PC-3 (cell line): ENCODE results near the gene UFSP1. TPM values are rescaled to one million over a fixed set of nuclear protein-coding genes. Genes with fewer than 3 reads are reported as not detected.

Experiments used
- ATAC-seq: fragments of 200-7000 bp; cut with Tn5 transposase; 2 replicates; pipeline ENCODE4 v1.9.1; 2020; ENCODE audit warnings: mild to moderate bottlenecking, moderate library complexity
- BruUV-seq: library from RNA; stranded (reverse); fragments of 400-500 nt; replicated peaks from 2 replicates; lab custom pipeline; 2021; lab: Mats Ljungman, UMichigan
- CTCF ChIA-PET: fragments of 300-600 bp; sonication (Branson Sonifier 250); formaldehyde crosslinking; loops from one replicate; lab custom pipeline; 2022; ENCODE audit warnings: antibody characterized with exemption; lab: Charles Lee
- POLR2A ChIA-PET: fragments of 300-600 bp; sonication (Branson Sonifier 250); formaldehyde crosslinking; loops from one replicate; lab custom pipeline; 2022; ENCODE audit warnings: antibody characterized with exemption; ENCODE audit not compliant: unreplicated experiment; lab: Charles Lee
- DNase-seq: peaks from one replicate; pipeline ENCODE4 v3.0.0-alpha.2; 2015
- H2AFZ ChIP-seq: fragments of 300-600 bp; sonication (generic); 2 replicates; pipeline ENCODE4 v1.6.0; 2016; ENCODE audit warnings: antibody characterized with exemption, low read length
- H3F3A ChIP-seq: fragments of 300-600 bp; sonication (generic); one replicate; pipeline ENCODE4 v1.6.0; 2017; ENCODE audit warnings: antibody characterized with exemption, low read length, control low read depth, mild to moderate bottlenecking; ENCODE audit not compliant: unreplicated experiment
- H3K27ac ChIP-seq: fragments of 300-600 bp; sonication (generic); 2 replicates; pipeline ENCODE4 v1.5.1; 2016; ENCODE audit warnings: mild to moderate bottlenecking, low read length
- H3K27me3 ChIP-seq: fragments of 300-600 bp; sonication (generic); 2 replicates; pipeline ENCODE4 v1.6.1; 2016; ENCODE audit warnings: low read length, mixed read lengths
- H3K36me3 ChIP-seq: fragments of 300-600 bp; sonication (generic); 2 replicates; pipeline ENCODE4 v1.6.1; 2016; ENCODE audit warnings: low read depth, mixed run types, low read length, mixed read lengths
- H3K4me1 ChIP-seq: fragments of 300-600 bp; sonication (generic); 2 replicates; pipeline ENCODE4 v1.5.1; 2016; ENCODE audit warnings: low read length; ENCODE audit not compliant: insufficient read depth
- H3K4me2 ChIP-seq: fragments of 300-600 bp; sonication (generic); 2 replicates; pipeline ENCODE4 v1.6.0; 2016; ENCODE audit warnings: low read length
- H3K4me3 ChIP-seq: fragments of 300-600 bp; sonication (generic); 2 replicates; pipeline ENCODE4 v1.5.1; 2016; ENCODE audit warnings: mild to moderate bottlenecking, low read length, mixed read lengths
- H3K79me2 ChIP-seq: fragments of 300-600 bp; sonication (generic); 2 replicates; pipeline ENCODE4 v1.6.1; 2017; ENCODE audit warnings: low read length, mixed read lengths
- H3K9ac ChIP-seq: fragments of 300-600 bp; sonication (generic); 2 replicates; pipeline ENCODE4 v1.6.0; 2016; ENCODE audit warnings: mild to moderate bottlenecking, low read length
- H3K9me2 ChIP-seq: fragments of 300-600 bp; sonication (generic); replicated peaks from 2 replicates; pipeline ENCODE4 v1.6.1; 2016; ENCODE audit warnings: mixed run types, low read length, mixed read lengths
- H3K9me3 ChIP-seq: fragments of 300-600 bp; sonication (generic); 2 replicates; pipeline ENCODE4 v1.6.1; 2016; ENCODE audit warnings: low read length, mixed read lengths
- H4K20me1 ChIP-seq: fragments of 300-600 bp; sonication (generic); 2 replicates; pipeline ENCODE4 v1.6.1; 2016; ENCODE audit warnings: low read length, mixed read lengths
- CTCF ChIP-seq: fragments of 300-600 bp; sonication (generic); conservative IDR thresholded peaks from 2 replicates; pipeline ENCODE4 v1.5.1; 2017; ENCODE audit warnings: antibody characterized with exemption, low read depth, mild to moderate bottlenecking, low read length
- EZH2 ChIP-seq: fragments of 300-600 bp; sonication (generic); IDR thresholded peaks from one replicate; pipeline ENCODE4 v1.6.1; 2017; ENCODE audit warnings: antibody characterized with exemption, mild to moderate bottlenecking, low read length; ENCODE audit not compliant: unreplicated experiment
- EZH2phosphoT487 ChIP-seq: fragments of 300-600 bp; sonication (generic); IDR thresholded peaks from 2 replicates; pipeline ENCODE4 v1.6.1; 2018; ENCODE audit warnings: mild to moderate bottlenecking, antibody characterized with exemption, low read length, borderline replicate concordance
- intact Hi-C: fragments of 100-400 bp; cut with micrococcal nuclease; formaldehyde crosslinking; loops from 2 replicates; pipeline ENCODE4 v1.9.0; 2023
- total RNA-seq: library from RNA; depleted of rRNA; stranded (reverse); fragments of >200 nt; gene quantifications from 2 replicates; pipeline ENCODE4 v1.2.3, GENCODE V29; 2014

UFSP1 gene
- total RNA-seq, 1 experiment from 2014 or later: 10.5 TPM

GRCh38 chr7:100847360-100847759 lies 42.2 kb downstream of the UFSP1 start:
- DNase-seq (no peak), ATAC-seq (no peak)
- ChIA-PET CTCF (no interaction called here), POLR2A (no interaction called here)
- Histone ChIP-seq H3K9me3 (no peaks in the 10 kb centered on the region), H3K9me2 (no peaks in the 10 kb centered on the region), H4K20me1 (no peaks in the 10 kb centered on the region), H3K4me3 (no peak overlapping the region), H3K36me3 (no peaks in the 10 kb centered on the region), H3K27ac (no peak overlapping the region), H2AFZ (no peak overlapping the region), H3K27me3 (no peaks in the 10 kb centered on the region), H3K9ac (no peak overlapping the region), H3K4me1 (0 out of 2 replicates have a peak, but pooled peaks cover 4% of the 10 kb centered on the region), H3K79me2 (no peaks in the 10 kb centered on the region), H3F3A (no peaks in the 10 kb centered on the region), H3K4me2 (no peak overlapping the region)
- no TSS peak for BruUV-seq
- no peak for TF ChIP-seq EZH2
- no peak for TF ChIP-seq CTCF
- TF ChIP-seq EZH2phosphoT487: no peak
- intact Hi-C loops: no loop called here

GRCh38 chr7:100840470-100841100 lies 48.9 kb downstream of the UFSP1 start:
- Histone ChIP-seq H3K79me2 (no peaks in the 10 kb centered on the region), H3K4me3 (no peak overlapping the region), H3K27me3 (no peaks in the 10 kb centered on the region), H3K27ac (no peak overlapping the region), H3K36me3 (no peaks in the 10 kb centered on the region), H3F3A (no peaks in the 10 kb centered on the region), H2AFZ (no peak overlapping the region), H3K4me2 (no peak overlapping the region), H3K4me1 (no peaks in the 10 kb centered on the region), H3K9me3 (no peaks in the 10 kb centered on the region), H3K9ac (no peak overlapping the region), H4K20me1 (no peaks in the 10 kb centered on the region), H3K9me2 (no peaks in the 10 kb centered on the region)
- ATAC-seq (no peak), DNase-seq (no peak)
- TF ChIP-seq EZH2 (no peak), CTCF (no peak), EZH2phosphoT487 (no peak)
- ChIA-PET POLR2A (no interaction called here), CTCF (no interaction called here)
- intact Hi-C loops: no loop called here
- no TSS peak for BruUV-seq

GRCh38 chr7:100839361-100839760 lies 50.2 kb downstream of the UFSP1 start:
- no TSS peak for BruUV-seq
- POLR2A ChIA-PET: no interaction called here
- no peak for ATAC-seq

More at GRCh38 chr7:100839361-100839760, 50.2 kb downstream of the UFSP1 start:
- H3F3A ChIP-seq: no peaks in the 10 kb centered on the region
- H3K27me3 ChIP-seq: no peaks in the 10 kb centered on the region
- H3K9me2 ChIP-seq: no peaks in the 10 kb centered on the region
- intact Hi-C loops: no loop called here
- DNase-seq: no peak
- H3K9me3 ChIP-seq: no peaks in the 10 kb centered on the region
- CTCF ChIA-PET: interaction anchor here (0.6 kb wide), 1 partner anchor 114 kb away, joined by 3 read pairs; no protein-coding TSS in a partner anchor
- TF ChIP-seq EZH2phosphoT487: no peak
- no peak for TF ChIP-seq EZH2
- no peak for TF ChIP-seq CTCF
- no peak overlapping the region for H3K9ac ChIP-seq
- H3K4me3 ChIP-seq: no peak overlapping the region
- no peak overlapping the region for H3K27ac ChIP-seq
- H3K79me2 ChIP-seq: no peaks in the 10 kb centered on the region
- no peak overlapping the region for H2AFZ ChIP-seq
- H3K36me3 ChIP-seq: no peaks in the 10 kb centered on the region
- H4K20me1 ChIP-seq: no peaks in the 10 kb centered on the region
- no peaks in the 10 kb centered on the region for H3K4me1 ChIP-seq
- H3K4me2 ChIP-seq: no peak overlapping the region
